ENCODE results near the gene SHC3. TPM values are rescaled to one million over a fixed set of nuclear protein-coding genes. Genes with fewer than 3 reads are reported as not detected.

Gene SHC3
- total RNA-seq, 6 donors from 2014 or later: 11.0 to 22.0 (median 14.0) TPM

DNA sequence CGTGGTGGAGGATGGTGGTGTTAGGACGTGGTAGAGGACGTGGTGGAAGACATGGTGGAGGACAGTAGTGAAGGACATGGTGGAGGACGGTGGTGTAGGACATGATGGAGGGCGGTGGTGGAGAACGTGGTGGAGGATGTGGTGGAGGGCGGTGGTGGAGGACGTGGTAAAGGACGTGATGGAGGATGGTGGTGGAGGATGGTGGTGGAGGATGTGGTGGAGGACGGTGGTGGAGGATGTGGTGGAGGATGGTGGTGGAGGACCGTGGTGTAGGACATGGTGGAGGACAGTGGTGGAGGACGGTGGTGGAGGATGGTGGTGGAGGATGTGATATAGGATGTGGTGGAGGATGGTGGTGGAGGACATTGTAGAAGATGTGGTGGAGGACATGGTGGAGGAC is 119.7 kb downstream of the SHC3 start:
- peaks cover 0 to 5% (median 0%) of the 10 kb centered on the region in 4 donors for H3K36me3 ChIP-seq
- ATAC-seq (ENCODE audit: low FRiP score in 2 of 2) (no peak), DNase-seq (no peak)
- H3K27me3 ChIP-seq: no peaks in the 10 kb centered on the region
- TF ChIP-seq POLR2A (IDR thresholded peaks at IDR 0.05) (no peak), EP300 (IDR thresholded peaks at IDR 0.05) (no peak), POLR2AphosphoS5 (IDR thresholded peaks at IDR 0.05) (no peak)
- TF ChIP-seq, protein P1, sequence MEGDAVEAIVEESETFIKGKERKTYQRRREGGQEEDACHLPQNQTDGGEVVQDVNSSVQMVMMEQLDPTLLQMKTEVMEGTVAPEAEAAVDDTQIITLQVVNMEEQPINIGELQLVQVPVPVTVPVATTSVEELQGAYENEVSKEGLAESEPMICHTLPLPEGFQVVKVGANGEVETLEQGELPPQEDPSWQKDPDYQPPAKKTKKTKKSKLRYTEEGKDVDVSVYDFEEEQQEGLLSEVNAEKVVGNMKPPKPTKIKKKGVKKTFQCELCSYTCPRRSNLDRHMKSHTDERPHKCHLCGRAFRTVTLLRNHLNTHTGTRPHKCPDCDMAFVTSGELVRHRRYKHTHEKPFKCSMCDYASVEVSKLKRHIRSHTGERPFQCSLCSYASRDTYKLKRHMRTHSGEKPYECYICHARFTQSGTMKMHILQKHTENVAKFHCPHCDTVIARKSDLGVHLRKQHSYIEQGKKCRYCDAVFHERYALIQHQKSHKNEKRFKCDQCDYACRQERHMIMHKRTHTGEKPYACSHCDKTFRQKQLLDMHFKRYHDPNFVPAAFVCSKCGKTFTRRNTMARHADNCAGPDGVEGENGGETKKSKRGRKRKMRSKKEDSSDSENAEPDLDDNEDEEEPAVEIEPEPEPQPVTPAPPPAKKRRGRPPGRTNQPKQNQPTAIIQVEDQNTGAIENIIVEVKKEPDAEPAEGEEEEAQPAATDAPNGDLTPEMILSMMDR (IDR thresholded peaks at IDR 0.05): no peak
- no peaks in the 10 kb centered on the region for H3K9me3 ChIP-seq
- no peak overlapping the region for H3K4me3 ChIP-seq
- WGBS, 2 donors: 86 to 90% methylated on average over 12 of the region's 12 CpGs
- no peaks in the 10 kb centered on the region for H3K4me1 ChIP-seq
- no peak overlapping the region for H3K27ac ChIP-seq

DNA sequence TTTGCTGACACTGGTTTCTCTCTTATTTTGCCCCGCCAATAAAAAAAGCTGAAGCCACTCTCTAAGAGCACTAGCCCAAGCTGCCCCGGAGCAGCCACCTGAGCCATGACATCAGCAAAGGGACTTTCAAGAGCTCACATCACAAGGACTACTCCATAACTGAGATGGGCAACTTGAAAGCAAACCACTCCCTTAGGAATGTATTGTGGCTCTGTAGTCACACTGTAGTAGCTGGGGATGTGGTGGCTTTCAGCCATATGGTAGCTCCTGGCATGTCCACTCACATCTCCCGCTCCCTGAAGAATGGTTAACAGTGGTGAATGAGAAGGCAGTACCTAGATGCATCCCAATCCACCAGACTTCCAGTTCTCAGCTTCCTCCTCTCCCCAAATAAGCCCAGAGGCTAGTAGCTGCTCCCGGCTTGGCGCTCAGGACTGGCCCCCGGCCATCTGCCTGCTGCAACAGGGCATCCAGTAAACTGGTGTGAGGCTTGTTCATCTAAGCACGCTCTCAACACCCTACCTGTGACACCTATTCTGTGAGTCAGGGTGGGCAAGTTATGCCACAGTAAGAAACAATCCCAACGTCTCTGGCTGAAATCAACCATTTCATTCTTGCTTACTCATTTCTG is 123.6 kb downstream of the SHC3 start:
- WGBS, 2 donors: 89 to 92% methylated on average over 8 of the region's 8 CpGs
- no peaks in the 10 kb centered on the region for H3K27me3 ChIP-seq
- H3K4me3 ChIP-seq: no peak overlapping the region
- no peaks in the 10 kb centered on the region for H3K4me1 ChIP-seq
- ATAC-seq (ENCODE audit: low FRiP score in 2 of 2) (no peak), DNase-seq (peak in 1 of 2 donors; percentile 63)
- TF ChIP-seq POLR2A (IDR thresholded peaks at IDR 0.05): no peak
- TF ChIP-seq EP300 (IDR thresholded peaks at IDR 0.05): no peak
- no peak for TF ChIP-seq POLR2AphosphoS5 (IDR thresholded peaks at IDR 0.05)
- TF ChIP-seq, protein P1 (IDR thresholded peaks at IDR 0.05): no peak
- no peaks in the 10 kb centered on the region for H3K9me3 ChIP-seq
- H3K27ac ChIP-seq: no peak overlapping the region
- no peaks in the 10 kb centered on the region for H3K36me3 ChIP-seq

DNA sequence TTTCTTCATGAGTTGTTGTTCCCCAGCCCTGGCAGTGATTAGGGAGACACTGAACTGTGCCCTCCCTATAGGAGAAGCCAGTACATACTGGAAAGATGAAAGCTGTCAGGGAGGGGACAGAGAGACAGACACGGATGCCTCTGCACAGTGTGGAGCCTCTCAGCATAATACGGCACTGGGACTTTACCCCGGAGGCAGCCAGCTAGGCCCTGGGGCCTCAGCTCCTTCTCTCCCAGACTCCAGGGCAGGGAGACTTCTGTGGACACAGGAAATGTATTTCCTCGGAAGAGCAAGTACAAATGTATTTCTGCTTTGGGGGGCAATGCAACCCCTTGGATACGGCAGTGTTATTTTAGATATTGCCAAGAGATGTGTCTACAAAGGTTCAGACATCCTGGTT is 125.3 kb downstream of the SHC3 start:
- DNase-seq (no peak), ATAC-seq (ENCODE audit: low FRiP score in 2 of 2) (peak; percentile 12 to 16)
- no peaks in the 10 kb centered on the region for H3K36me3 ChIP-seq
- no peak overlapping the region for H3K4me3 ChIP-seq
- no peaks in the 10 kb centered on the region for H3K27me3 ChIP-seq
- H3K27ac ChIP-seq: no peak overlapping the region
- H3K4me1 ChIP-seq: no peaks in the 10 kb centered on the region
- WGBS, 2 donors: 86 to 92% methylated on average over 2 to 5 of the region's 5 CpGs
- no peak for TF ChIP-seq POLR2AphosphoS5 (IDR thresholded peaks at IDR 0.05)
- TF ChIP-seq EP300 (IDR thresholded peaks at IDR 0.05): no peak
- TF ChIP-seq POLR2A (IDR thresholded peaks at IDR 0.05): no peak
- TF ChIP-seq, protein P1 (IDR thresholded peaks at IDR 0.05): no peak
- no peaks in the 10 kb centered on the region for H3K9me3 ChIP-seq

DNA sequence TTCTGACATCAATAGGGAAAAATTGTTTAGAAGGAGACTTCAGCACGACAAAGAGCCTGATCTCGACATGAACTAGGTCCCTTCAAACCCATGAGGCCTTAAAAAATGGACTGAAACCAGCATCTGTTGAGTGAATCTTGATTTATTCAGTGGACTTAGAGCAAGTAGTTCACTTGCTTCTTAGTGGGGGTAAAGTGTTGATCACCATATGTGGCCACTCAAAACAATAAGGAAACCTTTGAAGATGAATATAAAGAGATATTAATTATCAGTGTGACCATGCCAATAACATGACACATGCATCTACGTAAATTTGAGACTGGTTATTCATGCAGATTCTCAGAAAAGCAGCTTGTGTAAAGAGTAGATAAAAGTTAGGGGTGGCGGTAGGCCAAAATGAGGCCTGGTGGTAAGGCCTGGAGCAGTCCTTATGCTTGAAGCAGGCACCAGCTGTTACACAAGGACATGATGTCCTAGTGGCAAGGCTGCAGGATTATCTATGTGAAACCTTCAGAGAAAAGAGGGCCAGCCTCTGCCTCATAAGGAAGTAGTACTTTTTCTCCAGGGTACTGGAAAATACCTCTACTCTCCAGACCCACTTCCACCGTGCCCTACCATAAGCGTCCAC is 126.0 kb downstream of the SHC3 start:
- no peak for DNase-seq
- H3K36me3 ChIP-seq: no peaks in the 10 kb centered on the region
- TF ChIP-seq POLR2AphosphoS5 (IDR thresholded peaks at IDR 0.05): no peak
- TF ChIP-seq EP300 (IDR thresholded peaks at IDR 0.05): no peak
- TF ChIP-seq, protein P1 (IDR thresholded peaks at IDR 0.05): no peak
- no peak for TF ChIP-seq POLR2A (IDR thresholded peaks at IDR 0.05)
- no peaks in the 10 kb centered on the region for H3K27me3 ChIP-seq
- H3K9me3 ChIP-seq: no peaks in the 10 kb centered on the region
- no peak for ATAC-seq (ENCODE audit: low FRiP score in 2 of 2)
- H3K4me1 ChIP-seq: no peaks in the 10 kb centered on the region
- WGBS, 2 donors: 87 to 91% methylated on average over 4 to 6 of the region's 6 CpGs
- H3K27ac ChIP-seq: no peak overlapping the region
- H3K4me3 ChIP-seq: no peak overlapping the region

All from upper lobe of left lung (tissue), 6 donors.